Adrenal gland (tissue), 5 donors: Measurements from ENCODE around the gene PRKCI.

ENCODE experiments used
- CTCF ChIP-seq, 6 experiments: fragments of 450-650 bp in 4 of 6; fragments of 200-600 bp in 2 of 6; sonication (generic) in 1 of 6; IDR thresholded peaks; 1 replicate in 5 of 6; 2 replicates in 1 of 6; pipeline versions ENCODE4 v1.5.1 to v1.8.0; 2016 to 2021; ENCODE audit warnings: antibody characterized with exemption in 6 of 6, mild to moderate bottlenecking in 2 of 6, moderate library complexity in 1 of 6
- POLR2A ChIP-seq, 2 donors: fragments of 450-650 bp; IDR thresholded peaks; one replicate each; pipeline ENCODE4 v1.6.1; 2017; ENCODE audit warnings: antibody characterized with exemption in 2 of 2, mild to moderate bottlenecking in 2 of 2, moderate library complexity in 1 of 2
- donor health status: DM: no; HTN: no; CAD: no.

- TF ChIP-seq CTCF (IDR thresholded peaks at IDR 0.05), result no peak
- no peak for TF ChIP-seq POLR2A (IDR thresholded peaks at IDR 0.05)
These were observed 98.4 kb downstream of the PRKCI start for GRCh38 chr3:170320461-170321121.
